Cortex of kidney (tissue), 1 donor: ENCODE measurements around the gene THOC6.
"Not testable (repeated sequence)": the region's sequence is repeated elsewhere in the genome, so short reads cannot be mapped to it uniquely, and the experiment has no call there.

Experiments
- DNase-seq: peaks from one replicate; lab custom pipeline; 2025; lab: John Stamatoyannopoulos, UW

The THOC6 gene

DNA sequence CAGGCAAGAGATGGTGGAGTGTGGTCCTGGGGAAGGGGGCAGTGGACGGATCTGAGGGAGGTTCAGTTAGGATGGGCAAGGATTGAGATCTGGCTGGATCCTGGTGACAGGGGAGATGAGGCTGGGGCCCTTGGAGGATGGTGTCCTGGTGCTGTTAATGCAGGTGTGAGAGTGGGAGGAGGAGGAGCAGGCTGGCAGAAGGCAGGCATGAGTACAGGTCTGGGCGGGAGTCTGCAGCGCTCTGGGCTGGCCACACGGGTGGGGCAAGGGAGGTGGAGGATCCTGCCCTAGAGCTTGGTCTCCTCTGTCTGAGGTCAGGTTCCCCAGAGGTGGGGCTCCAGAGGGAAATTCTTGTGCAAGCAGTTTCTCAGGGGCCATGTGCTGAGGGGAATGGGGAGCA lies 48.3 kb downstream of the THOC6 start:
- not testable (repeated sequence) for DNase-seq

DNA sequence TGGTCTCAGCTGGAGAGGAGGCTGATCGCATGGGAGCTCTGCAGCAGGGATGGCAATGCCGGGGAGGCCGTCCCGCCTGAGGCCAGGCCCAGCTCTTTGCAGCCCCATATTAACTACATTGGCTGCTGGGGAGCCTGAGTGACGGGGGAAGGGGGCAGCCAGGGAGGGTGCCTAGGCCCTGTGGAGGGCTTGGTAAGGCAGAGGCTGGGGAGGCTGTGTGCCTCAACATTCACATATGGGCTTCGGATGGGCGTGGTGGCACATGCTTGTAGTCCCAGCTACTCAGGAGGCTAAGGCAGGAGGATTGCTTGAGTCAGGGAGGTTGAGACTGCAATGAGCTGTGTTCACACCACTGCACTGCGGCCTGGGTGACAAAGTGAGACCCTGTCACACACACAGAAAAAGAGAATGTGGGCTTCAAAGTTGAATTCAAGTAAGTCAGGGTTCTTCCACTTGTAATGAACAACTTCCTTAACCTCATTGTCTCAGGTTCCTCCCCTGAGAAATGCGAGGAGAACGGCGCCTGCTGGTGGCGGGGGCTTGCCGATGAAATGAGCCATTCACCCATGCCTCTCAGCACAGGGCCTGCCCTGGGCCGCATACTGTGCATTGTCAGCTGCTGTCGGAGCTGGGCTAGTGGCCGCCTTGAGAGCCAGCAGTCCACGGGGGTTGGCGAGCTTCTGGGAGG lies 48.9 kb downstream of the THOC6 start:
- DNase-seq = not testable (repeated sequence)

DNA sequence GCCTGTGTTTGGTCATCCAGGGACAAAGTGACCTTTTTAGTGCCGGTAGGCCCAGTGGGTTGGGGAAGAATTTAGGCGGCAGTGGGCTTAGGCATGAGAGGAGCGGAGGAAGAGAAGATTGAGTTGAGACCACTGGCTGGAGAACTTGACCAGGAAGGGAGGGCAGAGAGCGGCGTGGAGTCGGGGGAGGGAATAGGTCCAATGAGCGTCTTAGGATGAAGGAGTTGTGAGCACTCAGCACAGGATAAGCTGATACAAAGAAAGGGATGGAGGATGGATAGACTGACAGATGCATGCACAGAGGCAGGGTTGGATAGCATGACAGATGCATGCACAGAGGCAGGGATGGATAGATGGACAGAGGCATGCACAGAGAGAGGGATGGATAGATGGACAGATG lies 49.6 kb downstream of the THOC6 start:
- no peak for DNase-seq

DNA sequence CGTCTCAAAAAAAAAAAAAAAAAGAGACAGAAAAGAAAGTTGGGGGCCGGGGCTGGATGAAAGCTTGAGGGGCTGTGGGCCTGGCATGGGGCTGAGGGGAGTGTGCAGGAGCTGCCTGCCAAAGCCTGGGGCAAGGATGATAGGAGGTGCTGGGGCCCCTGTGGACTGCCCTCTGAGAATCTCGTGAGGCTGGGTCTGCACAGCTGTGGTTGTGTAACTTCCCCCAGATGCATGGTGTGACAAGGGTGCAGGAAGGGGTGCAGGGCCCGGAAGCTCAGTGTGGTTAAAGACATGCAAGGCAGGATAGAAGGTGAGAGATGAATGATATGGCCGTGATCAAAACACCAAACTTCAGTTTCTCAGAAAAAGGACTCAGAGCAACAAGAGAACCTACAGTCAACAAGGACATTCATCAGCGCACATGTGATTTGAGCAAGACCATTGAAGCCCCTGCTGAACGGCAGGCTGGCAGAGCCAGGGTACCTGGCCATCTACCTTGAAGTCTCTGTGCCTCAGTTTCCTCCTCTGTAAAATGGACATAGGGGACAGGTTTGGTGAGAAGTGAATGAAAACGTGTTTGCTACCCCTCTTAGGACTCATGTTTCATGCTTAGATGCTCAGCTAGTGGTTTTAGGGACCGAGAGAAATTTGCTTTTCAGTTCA lies 51.2 kb downstream of the THOC6 start:
- no peak for DNase-seq

DNA sequence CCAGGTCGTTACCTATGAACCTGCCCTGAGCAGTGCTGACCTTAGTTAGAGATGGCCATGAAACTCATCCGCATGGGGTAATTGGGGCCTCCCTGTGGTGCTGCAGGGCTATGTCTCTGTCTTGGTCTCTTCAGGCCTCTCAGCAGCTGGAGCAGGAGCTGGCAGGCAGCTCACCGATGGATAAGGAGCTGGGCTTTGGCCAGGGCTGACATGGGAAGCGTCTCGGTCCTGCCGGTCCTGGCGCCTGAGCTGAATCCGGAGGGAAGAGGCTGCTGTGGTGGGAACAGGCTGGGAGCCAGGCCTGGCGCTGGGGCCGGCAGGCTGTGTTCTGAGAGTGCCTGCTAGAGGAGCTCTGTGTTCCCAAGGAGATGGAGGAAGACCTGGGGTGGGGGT lies 51.7 kb downstream of the THOC6 start:
- DNase-seq = no peak

DNA sequence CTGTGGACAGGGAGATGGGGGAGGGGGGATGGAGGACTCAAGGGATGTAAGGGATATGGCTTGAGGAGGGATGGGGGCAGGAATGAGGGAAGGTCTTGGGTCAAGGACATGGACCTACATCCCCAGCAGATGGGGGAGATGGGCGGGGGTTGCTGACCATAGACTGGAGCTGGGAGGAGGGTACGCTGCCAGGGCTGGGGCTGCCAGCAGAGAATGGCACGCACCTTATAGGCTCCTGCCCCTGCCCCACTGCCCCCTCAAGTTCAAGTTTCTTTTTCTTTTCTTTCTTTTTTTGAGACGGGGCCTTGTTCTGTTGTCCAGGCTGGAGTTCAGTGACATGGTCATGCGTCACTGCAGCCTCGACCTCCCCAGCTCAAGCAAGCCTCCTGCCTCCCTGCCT lies 52.1 kb downstream of the THOC6 start:
- not testable (repeated sequence) for DNase-seq

DNA sequence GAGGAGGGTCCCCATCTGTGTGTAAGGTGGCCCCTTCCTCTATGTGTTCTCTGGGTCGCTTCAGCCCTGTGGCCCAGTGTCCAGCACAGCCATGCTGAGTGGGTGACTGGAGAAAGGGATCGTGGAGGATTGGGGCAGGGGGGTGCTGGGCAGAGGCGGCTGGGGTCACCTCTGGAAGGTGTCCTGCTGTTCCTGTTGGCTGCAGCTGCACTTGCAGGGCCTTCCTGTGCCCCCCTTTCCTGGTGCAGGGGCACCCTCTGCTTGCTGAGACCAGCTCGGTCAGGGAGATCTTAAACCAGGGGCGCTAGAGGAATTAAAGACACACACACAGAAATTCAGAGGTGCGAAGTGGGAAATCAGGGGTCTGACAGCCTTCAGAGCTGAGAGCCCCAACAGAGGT lies 52.7 kb downstream of the THOC6 start:
- no peak for DNase-seq
